ENCODE measurements around the gene DNAJC7.

The DNAJC7 gene

GRCh38 chr17:41985919-41986318 lies 31.3 kb downstream of the DNAJC7 start:
- Histone ChIP-seq H3K4me3 (replicated peaks; ENCODE audit: insufficient read depth, low read length) (no peak overlapping the region), H3K27me3 (ENCODE audit: insufficient read depth, poor library complexity, severe bottlenecking) (no peaks in the 10 kb centered on the region), H3K27ac (replicated peaks) (no peak overlapping the region)
- no peak for DNase-seq (ENCODE audit: low read depth in 1 of 2, low spot score in 1 of 2)
- TF ChIP-seq SPI1 (IDR thresholded peaks at IDR 0.05; ENCODE audit: borderline replicate concordance, low read depth) (no peak), POLR2AphosphoS5 (IDR thresholded peaks at IDR 0.05; ENCODE audit: low read depth) (no peak), CTCF (IDR thresholded peaks at IDR 0.05; ENCODE audit: insufficient read depth, low read length) (no peak), GABPA (IDR thresholded peaks at IDR 0.05; ENCODE audit: low read depth) (no peak), REST (IDR thresholded peaks at IDR 0.05; ENCODE audit: insufficient replicate concordance, low read depth) (no peak)

GRCh38 chr17:41984454-41984853 lies 32.8 kb downstream of the DNAJC7 start:
- Histone ChIP-seq H3K4me3 (replicated peaks; ENCODE audit: insufficient read depth, low read length) (no peak overlapping the region), H3K27me3 (ENCODE audit: insufficient read depth, poor library complexity, severe bottlenecking) (no peaks in the 10 kb centered on the region), H3K27ac (replicated peaks) (no peak overlapping the region)
- no peak for DNase-seq (ENCODE audit: low read depth in 1 of 2, low spot score in 1 of 2)
- TF ChIP-seq SPI1 (IDR thresholded peaks at IDR 0.05; ENCODE audit: borderline replicate concordance, low read depth) (no peak), CTCF (IDR thresholded peaks at IDR 0.05; ENCODE audit: insufficient read depth, low read length) (no peak), REST (IDR thresholded peaks at IDR 0.05; ENCODE audit: insufficient replicate concordance, low read depth) (no peak), POLR2AphosphoS5 (IDR thresholded peaks at IDR 0.05; ENCODE audit: low read depth) (no peak), GABPA (IDR thresholded peaks at IDR 0.05; ENCODE audit: low read depth) (no peak)

- Histone ChIP-seq H3K27ac (replicated peaks) (no peak overlapping the region), H3K4me3 (replicated peaks; ENCODE audit: insufficient read depth, low read length) (no peak overlapping the region), H3K27me3 (ENCODE audit: insufficient read depth, poor library complexity, severe bottlenecking) (no peaks in the 10 kb centered on the region)
- DNase-seq (ENCODE audit: low read depth in 1 of 2, low spot score in 1 of 2) = no peak
- TF ChIP-seq POLR2AphosphoS5 (IDR thresholded peaks at IDR 0.05; ENCODE audit: low read depth) (no peak), CTCF (IDR thresholded peaks at IDR 0.05; ENCODE audit: insufficient read depth, low read length) (no peak), SPI1 (IDR thresholded peaks at IDR 0.05; ENCODE audit: borderline replicate concordance, low read depth) (no peak), REST (IDR thresholded peaks at IDR 0.05; ENCODE audit: insufficient replicate concordance, low read depth) (no peak), GABPA (IDR thresholded peaks at IDR 0.05; ENCODE audit: low read depth) (no peak)
Observed at GRCh38 chr17:41982026-41982760, 35.0 kb downstream of the DNAJC7 start.

Data from HL-60 (cell line).